Effector memory CD4-positive, alpha-beta T cell (primary cell): ENCODE results near the gene UGT1A6.
"Not testable (repeated sequence)": the region's sequence is repeated elsewhere in the genome, so short reads cannot be mapped to it uniquely, and the experiment has no call there.

Experiments used
- DNase-seq, 3 donors: peaks; one replicate each; pipeline ENCODE4 v3.0.0-alpha.2; 2020
- H3K27ac ChIP-seq: 2 replicates; pipeline ENCODE4 v1.7.0; 2013; ENCODE audit warnings: mild to moderate bottlenecking, low read length, moderate library complexity; ENCODE audit not compliant: insufficient read depth, poor library complexity, severe bottlenecking
- H3K27me3 ChIP-seq: replicated peaks from 2 replicates; pipeline ENCODE4 v1.7.0; 2013; ENCODE audit warnings: mild to moderate bottlenecking, low read length; ENCODE audit not compliant: insufficient read depth, control insufficient read depth, poor library complexity, severe bottlenecking
- H3K36me3 ChIP-seq: 2 replicates; pipeline ENCODE4 v1.7.0; 2013; ENCODE audit warnings: mild to moderate bottlenecking, low read length, moderate library complexity; ENCODE audit not compliant: control insufficient read depth, insufficient read depth
- H3K4me1 ChIP-seq: 2 replicates; pipeline ENCODE4 v1.7.0; 2013; ENCODE audit warnings: low read length, mild to moderate bottlenecking; ENCODE audit not compliant: control insufficient read depth, insufficient read depth, poor library complexity, severe bottlenecking
- H3K4me3 ChIP-seq: 2 replicates; pipeline ENCODE4 v1.7.0; 2013; ENCODE audit warnings: low read length, low read depth, mild to moderate bottlenecking; ENCODE audit not compliant: insufficient read depth, poor library complexity, severe bottlenecking
- H3K9me3 ChIP-seq: 2 replicates; pipeline ENCODE4 v1.7.0; 2013; ENCODE audit warnings: mild to moderate bottlenecking, low read length, moderate library complexity; ENCODE audit not compliant: control insufficient read depth

The UGT1A6 gene

GRCh38 chr2:233745838-233746237, 53.1 kb downstream of the UGT1A6 start:
- H3K4me3 ChIP-seq, DNase-seq, H3K9me3 ChIP-seq, H3K4me1 ChIP-seq, H3K36me3 ChIP-seq, H3K27ac ChIP-seq, H3K27me3 ChIP-seq: not testable (repeated sequence)

GRCh38 chr2:233746475-233747282, 54.0 kb downstream of the UGT1A6 start:
- Histone ChIP-seq H3K27ac (no peak overlapping the region), H3K9me3 (no peaks in the 10 kb centered on the region), H3K4me1 (no peaks in the 10 kb centered on the region), H3K36me3 (no peaks in the 10 kb centered on the region), H3K4me3 (no peak overlapping the region), H3K27me3 (no peaks in the 10 kb centered on the region)
- no peak for DNase-seq

GRCh38 chr2:233747283-233747544, 54.5 kb downstream of the UGT1A6 start:
- no peaks in the 10 kb centered on the region for H3K27me3 ChIP-seq
- no peaks in the 10 kb centered on the region for H3K4me1 ChIP-seq
- H3K9me3 ChIP-seq: no peaks in the 10 kb centered on the region
- H3K27ac ChIP-seq: no peak overlapping the region
- no peak overlapping the region for H3K4me3 ChIP-seq
- H3K36me3 ChIP-seq: no peaks in the 10 kb centered on the region
- DNase-seq: no peak

- not testable (repeated sequence) for H3K27ac ChIP-seq, DNase-seq, H3K27me3 ChIP-seq, H3K9me3 ChIP-seq, H3K4me3 ChIP-seq, H3K36me3 ChIP-seq, H3K4me1 ChIP-seq
Measured at GRCh38 chr2:233750689-233751088, 58.0 kb downstream of the UGT1A6 start.

- H3K9me3 ChIP-seq, H3K4me1 ChIP-seq, H3K27me3 ChIP-seq, H3K4me3 ChIP-seq, H3K27ac ChIP-seq, DNase-seq, H3K36me3 ChIP-seq: not testable (repeated sequence)
Measured at GRCh38 chr2:233751212-233752009, 58.7 kb downstream of the UGT1A6 start.

GRCh38 chr2:233754872-233755611, 62.4 kb downstream of the UGT1A6 start:
- Histone ChIP-seq H3K4me1 (no peaks in the 10 kb centered on the region), H3K4me3 (no peak overlapping the region), H3K9me3 (no peaks in the 10 kb centered on the region), H3K27me3 (no peaks in the 10 kb centered on the region), H3K36me3 (no peaks in the 10 kb centered on the region), H3K27ac (no peak overlapping the region)
- DNase-seq: no peak

GRCh38 chr2:233756429-233757081, 63.9 kb downstream of the UGT1A6 start:
- no peaks in the 10 kb centered on the region for H3K9me3 ChIP-seq

GRCh38 chr2:233758141-233758540, 65.5 kb downstream of the UGT1A6 start:
- H3K4me3 ChIP-seq: no peak overlapping the region
- H3K36me3 ChIP-seq: no peaks in the 10 kb centered on the region
- H3K4me1 ChIP-seq: no peaks in the 10 kb centered on the region
- no peak for DNase-seq
- H3K27ac ChIP-seq: no peak overlapping the region
- no peaks in the 10 kb centered on the region for H3K9me3 ChIP-seq
- H3K27me3 ChIP-seq: no peaks in the 10 kb centered on the region

More at GRCh38 chr2:233756429-233757081, 63.9 kb downstream of the UGT1A6 start:
- Histone ChIP-seq H3K36me3 (no peaks in the 10 kb centered on the region), H3K27ac (no peak overlapping the region), H3K27me3 (no peaks in the 10 kb centered on the region), H3K4me1 (no peaks in the 10 kb centered on the region), H3K4me3 (no peak overlapping the region)
- DNase-seq: no peak

- Histone ChIP-seq H3K36me3 (no peaks in the 10 kb centered on the region), H3K27me3 (no peaks in the 10 kb centered on the region), H3K4me3 (no peak overlapping the region), H3K27ac (no peak overlapping the region), H3K4me1 (no peaks in the 10 kb centered on the region), H3K9me3 (no peaks in the 10 kb centered on the region)
- DNase-seq: no peak
Measured at GRCh38 chr2:233758849-233759248, 66.2 kb downstream of the UGT1A6 start.
